ENCODE data around the gene GADD45GIP1.
"Not testable (repeated sequence)": the region's sequence is repeated elsewhere in the genome, so short reads cannot be mapped to it uniquely, and the experiment has no call there.

GADD45GIP1 gene

GRCh38 chr19:12955575-12955974 is 1.4 kb downstream of the GADD45GIP1 start:
- DNase-seq: not testable (repeated sequence)

- no peak for DNase-seq
Observed at GRCh38 chr19:12954612-12954962, 2.4 kb downstream of the GADD45GIP1 start.

GRCh38 chr19:12953799-12954611 is 3.0 kb downstream of the GADD45GIP1 start:
- DNase-seq: no peak

- DNase-seq: no peak
Observed at GRCh38 chr19:12953138-12953798, 3.8 kb downstream of the GADD45GIP1 start.

- DNase-seq: no peak
Observed at GRCh38 chr19:12952488-12953137, 4.4 kb downstream of the GADD45GIP1 start.

- not testable (repeated sequence) for DNase-seq
Observed at GRCh38 chr19:12952050-12952449, 5.0 kb downstream of the GADD45GIP1 start.

GRCh38 chr19:12949363-12950283 is 7.4 kb downstream of the GADD45GIP1 start:
- DNase-seq: no peak

- no peak for DNase-seq
Observed at GRCh38 chr19:12948612-12949362, 8.2 kb downstream of the GADD45GIP1 start.

GRCh38 chr19:12947702-12948611 is 9.1 kb downstream of the GADD45GIP1 start:
- no peak for DNase-seq

- no peak for DNase-seq
Observed at GRCh38 chr19:12946731-12947496, 10.1 kb downstream of the GADD45GIP1 start.

- DNase-seq: peak; percentile 87
Observed at GRCh38 chr19:12946092-12946721, 10.8 kb downstream of the GADD45GIP1 start.

- peak; percentile 99 for DNase-seq
Observed at GRCh38 chr19:12945479-12946091, 11.4 kb downstream of the GADD45GIP1 start, which contains the start of gene RAD23A. RAD23A (plus strand) TSS chr19:12945862; CDS start chr19:12945949, 87 bp downstream.

GRCh38 chr19:12944104-12944674 is 12.8 kb downstream of the GADD45GIP1 start:
- DNase-seq: no peak

GRCh38 chr19:12943437-12944044 is 13.5 kb downstream of the GADD45GIP1 start:
- DNase-seq: no peak

- DNase-seq: no peak
Observed at GRCh38 chr19:12940897-12941296, 16.1 kb downstream of the GADD45GIP1 start.

GRCh38 chr19:12939975-12940423 is 17.0 kb downstream of the GADD45GIP1 start:
- no peak for DNase-seq

GRCh38 chr19:12938779-12939601 is 18.0 kb downstream of the GADD45GIP1 start:
- DNase-seq: peak; percentile 78
